IMR-90 (cell line): ENCODE measurements around the gene TMEM161B. TPM values are rescaled to one million over a fixed set of nuclear protein-coding genes. Genes with fewer than 3 reads are reported as not detected.

Source experiments
- ATAC-seq: fragments of 200-7000 bp; cut with Tn5 transposase; 2 replicates; pipeline ENCODE4 v1.9.1; 2020; ENCODE audit warnings: low read depth, mild to moderate bottlenecking, moderate library complexity
- BruUV-seq: library from RNA; stranded (reverse); fragments of 400-500 nt; replicated peaks from 2 replicates; lab custom pipeline; 2021; lab: Mats Ljungman, UMichigan
- CTCF ChIA-PET: fragments of 300-600 bp; formaldehyde crosslinking; extraction: SDS; loops from one replicate; lab custom pipeline; 2021; ENCODE audit warnings: antibody characterized with exemption; lab: Yijun Ruan, JAX
- POLR2A ChIA-PET: fragments of 300-600 bp; sonication (Branson Sonifier 250); formaldehyde crosslinking; loops from one replicate; lab custom pipeline; 2022; ENCODE audit warnings: antibody characterized with exemption; ENCODE audit not compliant: unreplicated experiment; lab: Charles Lee
- DNase-seq: peaks from one replicate; pipeline ENCODE4 v3.0.0; 2013
- H2AFZ ChIP-seq: replicated peaks from 2 replicates; pipeline ENCODE3; 2013; ENCODE audit warnings: low read length, mild to moderate bottlenecking; ENCODE audit not compliant: poor library complexity
- H2AK5ac ChIP-seq: 2 replicates; pipeline ENCODE4 v1.6.1; 2013; ENCODE audit warnings: low read depth, low read length, inconsistent platforms
- H2AK9ac ChIP-seq: replicated peaks from 2 replicates; pipeline ENCODE3; 2013; ENCODE audit warnings: mild to moderate bottlenecking, low read depth, low read length, moderate library complexity; ENCODE audit not compliant: poor library complexity
- H2BK120ac ChIP-seq: 2 replicates; pipeline ENCODE4 v1.6.1; 2013; ENCODE audit warnings: low read depth, low read length, inconsistent platforms
- H2BK15ac ChIP-seq: 3 replicates; pipeline ENCODE4 v1.6.1; 2013; ENCODE audit warnings: low read depth, low read length, inconsistent platforms
- H2BK20ac ChIP-seq: 2 replicates; pipeline ENCODE4 v1.6.1; 2013; ENCODE audit warnings: low read depth, mild to moderate bottlenecking, inconsistent platforms, low read length, moderate library complexity
- H2BK5ac ChIP-seq: 2 replicates; pipeline ENCODE4 v1.6.1; 2013; ENCODE audit warnings: mild to moderate bottlenecking, low read depth, low read length, inconsistent platforms; ENCODE audit not compliant: poor library complexity, severe bottlenecking
- H3K14ac ChIP-seq: replicated peaks from 2 replicates; pipeline ENCODE4 v1.6.1; 2013; ENCODE audit warnings: low read depth, low read length, inconsistent platforms
- H3K18ac ChIP-seq: 2 replicates; pipeline ENCODE4 v1.6.1; 2013; ENCODE audit warnings: low read depth, low read length, control low read depth
- H3K23ac ChIP-seq: 2 replicates; pipeline ENCODE4 v1.6.1; 2013; ENCODE audit warnings: low read depth, low read length, inconsistent platforms
- H3K27ac ChIP-seq: 2 replicates; pipeline ENCODE4 v1.5.1; 2013; ENCODE audit warnings: mild to moderate bottlenecking, control low read depth, low read length; ENCODE audit not compliant: insufficient read depth
- H3K27me3 ChIP-seq: 2 replicates; pipeline ENCODE4 v1.6.1; 2013; ENCODE audit warnings: low read length; ENCODE audit not compliant: control insufficient read depth, insufficient read depth
- H3K36me3 ChIP-seq: 2 replicates; pipeline ENCODE4 v1.6.1; 2013; ENCODE audit warnings: low read length, mixed read lengths; ENCODE audit not compliant: control insufficient read depth, insufficient read depth
- H3K4ac ChIP-seq: 2 replicates; pipeline ENCODE4 v1.6.1; 2013; ENCODE audit warnings: low read depth, low read length, inconsistent platforms
- H3K4me1 ChIP-seq: 2 replicates; pipeline ENCODE4 v1.6.1; 2013; ENCODE audit warnings: low read length, mixed read lengths; ENCODE audit not compliant: control insufficient read depth, insufficient read depth
- H3K4me2 ChIP-seq: 2 replicates; pipeline ENCODE4 v1.6.1; 2013; ENCODE audit warnings: low read depth, mild to moderate bottlenecking, control low read depth, low read length, moderate library complexity
- H3K4me3 ChIP-seq: 2 replicates; pipeline ENCODE4 v1.5.1; 2013; ENCODE audit warnings: low read depth, mild to moderate bottlenecking, control low read depth, low read length, moderate library complexity; ENCODE audit not compliant: insufficient read depth
- H3K56ac ChIP-seq: 2 replicates; pipeline ENCODE4 v1.6.1; 2013; ENCODE audit warnings: low read length, inconsistent platforms; ENCODE audit not compliant: insufficient read depth; ENCODE audit errors: extremely low read depth
- H3K79me1 ChIP-seq, 2 experiments: 2 replicates each; pipeline ENCODE4 v1.6.1; 2013; ENCODE audit warnings: low read length in 2 of 2, inconsistent platforms in 1 of 2, low read depth in 1 of 2
- H3K9ac ChIP-seq: 2 replicates; pipeline ENCODE4 v1.6.1; 2013; ENCODE audit warnings: low read depth, low read length, control low read depth
- H3K9me1 ChIP-seq: 2 replicates; pipeline ENCODE4 v1.6.1; 2013; ENCODE audit warnings: low read length, inconsistent platforms; ENCODE audit not compliant: insufficient read depth
- H3K9me3 ChIP-seq: 2 replicates; pipeline ENCODE4 v1.6.1; 2013; ENCODE audit warnings: low read length; ENCODE audit not compliant: control insufficient read depth, insufficient read depth
- H4K20me1 ChIP-seq: 2 replicates; pipeline ENCODE4 v1.6.1; 2013; ENCODE audit warnings: low read length, inconsistent platforms; ENCODE audit not compliant: insufficient read depth
- H4K5ac ChIP-seq: 2 replicates; pipeline ENCODE4 v1.6.1; 2013; ENCODE audit warnings: mild to moderate bottlenecking, low read depth, low read length, control low read depth
- H4K8ac ChIP-seq, 2 experiments: 2 replicates each; pipeline ENCODE4 v1.6.1; 2013; ENCODE audit warnings: low read depth in 2 of 2, low read length in 2 of 2, control low read depth in 1 of 2, inconsistent platforms in 1 of 2
- H4K91ac ChIP-seq: 2 replicates; pipeline ENCODE4 v1.6.1; 2013; ENCODE audit warnings: low read depth, low read length, inconsistent platforms; ENCODE audit not compliant: insufficient read depth
- BHLHE40 ChIP-seq: fragments of 150-350 bp; IDR thresholded peaks from 2 replicates; pipeline ENCODE4 v1.6.1; 2016; ENCODE audit warnings: mild to moderate bottlenecking, low read depth, low read length
- CHD1 ChIP-seq: IDR thresholded peaks from 2 replicates; pipeline ENCODE4 v1.6.1; 2012; ENCODE audit warnings: low read depth, low read length, improper control_type of control experiment
- MAFK ChIP-seq: IDR thresholded peaks from 2 replicates; pipeline ENCODE4 v1.6.1; 2012; ENCODE audit warnings: low read depth, low read length, improper control_type of control experiment
- MAZ ChIP-seq: IDR thresholded peaks from 2 replicates; pipeline ENCODE4 v1.6.1; 2012; ENCODE audit warnings: low read depth, mild to moderate bottlenecking, low read length, improper control_type of control experiment, moderate library complexity, borderline replicate concordance
- MXI1 ChIP-seq: IDR thresholded peaks from 2 replicates; pipeline ENCODE4 v1.6.1; 2012; ENCODE audit warnings: low read depth, mild to moderate bottlenecking, low read length, moderate library complexity, borderline replicate concordance
- POLR2A ChIP-seq: IDR thresholded peaks from 2 replicates; pipeline ENCODE4 v1.6.1; 2012; ENCODE audit warnings: mild to moderate bottlenecking, low read depth, low read length
- RAD21 ChIP-seq: IDR thresholded peaks from 2 replicates; pipeline ENCODE4 v1.6.1; 2012; ENCODE audit warnings: low read length, improper control_type of control experiment
- RCOR1 ChIP-seq: IDR thresholded peaks from 2 replicates; pipeline ENCODE4 v1.6.1; 2012; ENCODE audit warnings: mild to moderate bottlenecking, low read length, improper control_type of control experiment; ENCODE audit not compliant: insufficient replicate concordance
- RFX5 ChIP-seq: IDR thresholded peaks from 2 replicates; pipeline ENCODE4 v1.8.0; 2012; ENCODE audit warnings: low read depth, mild to moderate bottlenecking, low read length, moderate library complexity
- USF2 ChIP-seq: fragments of 150-350 bp; IDR thresholded peaks from 2 replicates; pipeline ENCODE4 v1.6.1; 2017; ENCODE audit warnings: mild to moderate bottlenecking, antibody characterized with exemption, low read length, low read depth
- WGBS, 2 experiments: methylation state at CpG; one replicate each; pipeline versions ENCODE4 v1.1.5 to v1.1.7; 2013; ENCODE audit warnings: missing lambda C conversion rate in 2 of 2; ENCODE audit not compliant: insufficient read length in 1 of 2; ENCODE audit errors: extremely low coverage in 2 of 2; 5-methylcytosine and 5-hydroxymethylcytosine counted together
- dilution Hi-C: fragments of 300-500 bp; cut with HindIII; formaldehyde crosslinking; loops from one replicate; pipeline ENCODE4 v1.14.3; 2018; ENCODE audit warnings: low sequenced_read_pairs; ENCODE audit not compliant: unreplicated experiment
- in situ Hi-C: fragments of 300-500 bp; cut with MboI; formaldehyde crosslinking; loops from 3 replicates; pipeline ENCODE4 v1.14.3; 2019; ENCODE audit warnings: low sequenced_read_pairs, inconsistent platforms, mixed read lengths
- intact Hi-C: fragments of 100-400 bp; cut with micrococcal nuclease; formaldehyde crosslinking; loops from 2 replicates; pipeline ENCODE4 v1.10.0; 2022
- polyA plus RNA-seq, 3 experiments: library from polyadenylated mRNA; depleted of rRNA; stranded (reverse); fragments of >200 nt; gene quantifications; 2 replicates each; pipeline ENCODE4 v1.2.3, GENCODE V29; 2012; ENCODE audit warnings: low replicate concordance in 1 of 3
- total RNA-seq: library from RNA; depleted of rRNA; stranded (reverse); fragments of >200 nt; gene quantifications from 2 replicates; pipeline ENCODE4 v1.2.3, GENCODE V29; 2012

The TMEM161B gene
- total and polyA plus RNA-seq, 2 of the 4 experiments (the other 2 are of a cell fraction) = 7.4 to 9.3 TPM

- Histone ChIP-seq H3K4me3 (no peak overlapping the region), H3K4ac (no peak overlapping the region), H4K5ac (no peak overlapping the region), H3K9me3 (no peaks in the 10 kb centered on the region), H3K14ac (no peak overlapping the region), H2BK120ac (no peak overlapping the region), H3K4me2 (no peak overlapping the region), H3K27me3 (no peaks in the 10 kb centered on the region), H3K36me3 (no peaks in the 10 kb centered on the region), H3K18ac (no peak overlapping the region), H3K9me1 (no peaks in the 10 kb centered on the region), H2AFZ (no peak overlapping the region), H2AK9ac (no peak overlapping the region), H3K4me1 (no peaks in the 10 kb centered on the region), H3K56ac (no peak overlapping the region), H2AK5ac (no peak overlapping the region), H4K8ac (no peak overlapping the region), H2BK5ac (no peak overlapping the region), H3K23ac (no peak overlapping the region), H2BK15ac (no peak overlapping the region), H3K9ac (no peak overlapping the region), H3K27ac (no peak overlapping the region), H4K20me1 (no peaks in the 10 kb centered on the region), H3K79me1 (no peaks in the 10 kb centered on the region), H2BK20ac (no peak overlapping the region), H4K91ac (no peak overlapping the region)
- intact Hi-C loops (no loop called here), in situ Hi-C loops (no loop called here), dilution Hi-C loops (no loop called here)
- TF ChIP-seq CHD1 = no peak
- TF ChIP-seq MAFK = no peak
- TF ChIP-seq RFX5 = no peak
- TF ChIP-seq RAD21 = no peak
- TF ChIP-seq MXI1 = no peak
- TF ChIP-seq USF2 = no peak
- no peak for TF ChIP-seq BHLHE40
- TF ChIP-seq RCOR1 = no peak
- TF ChIP-seq MAZ = no peak
- TF ChIP-seq POLR2A = no peak
- POLR2A ChIA-PET = no interaction called here
- no TSS peak for BruUV-seq
- no peak for ATAC-seq
- DNase-seq = no peak
- WGBS, 2 experiments = 40% methylated on average over 1 of the region's 2 CpGs; no CpG with 5 or more reads in 1 of the 2 experiments
- CTCF ChIA-PET = no interaction called here
These were observed 35.7 kb upstream of the TMEM161B start for GRCh38 chr5:88304356-88304755.
